GM12872 (cell line): ENCODE data around the gene GFOD1.

Experiments used
- TF ChIP-seq, protein P1 (sequence below): IDR thresholded peaks from 3 replicates; pipeline ENCODE4 v1.5.1; 2011; ENCODE audit warnings: low read depth, mild to moderate bottlenecking, low read length, moderate library complexity; ENCODE audit not compliant: insufficient read depth

The GFOD1 gene

DNA sequence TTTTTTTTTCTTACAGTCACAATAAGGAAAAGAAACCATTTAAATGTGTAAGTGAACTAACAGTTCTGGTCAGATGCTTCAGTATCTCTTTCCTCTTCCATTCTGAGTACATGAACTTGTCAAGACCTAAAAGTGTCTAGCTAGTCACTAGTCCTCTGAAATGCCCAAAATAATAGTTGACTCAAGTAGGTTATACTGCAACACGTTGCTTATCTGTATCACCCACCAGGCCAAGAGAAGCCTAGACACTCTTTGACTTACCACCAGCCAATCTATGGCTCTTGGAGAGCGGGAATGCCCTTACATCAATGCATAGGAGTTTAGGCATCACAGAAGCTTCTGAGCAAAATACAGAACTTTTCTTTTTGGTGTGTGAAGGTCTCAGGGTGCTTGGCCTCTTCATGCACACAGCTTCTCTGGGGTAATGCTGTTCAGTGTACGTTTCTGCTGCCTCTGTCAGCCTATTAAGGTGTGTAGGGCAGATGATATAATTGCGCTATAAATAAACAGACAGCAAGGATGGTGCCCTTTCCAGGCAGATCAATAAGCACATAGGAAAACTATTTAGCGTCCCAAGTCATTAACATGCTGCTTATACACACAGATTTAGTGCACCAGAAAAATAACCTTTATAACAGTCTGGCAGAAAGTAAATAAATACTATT is 7.8 kb upstream of the GFOD1 start:
- TF ChIP-seq, protein P1, sequence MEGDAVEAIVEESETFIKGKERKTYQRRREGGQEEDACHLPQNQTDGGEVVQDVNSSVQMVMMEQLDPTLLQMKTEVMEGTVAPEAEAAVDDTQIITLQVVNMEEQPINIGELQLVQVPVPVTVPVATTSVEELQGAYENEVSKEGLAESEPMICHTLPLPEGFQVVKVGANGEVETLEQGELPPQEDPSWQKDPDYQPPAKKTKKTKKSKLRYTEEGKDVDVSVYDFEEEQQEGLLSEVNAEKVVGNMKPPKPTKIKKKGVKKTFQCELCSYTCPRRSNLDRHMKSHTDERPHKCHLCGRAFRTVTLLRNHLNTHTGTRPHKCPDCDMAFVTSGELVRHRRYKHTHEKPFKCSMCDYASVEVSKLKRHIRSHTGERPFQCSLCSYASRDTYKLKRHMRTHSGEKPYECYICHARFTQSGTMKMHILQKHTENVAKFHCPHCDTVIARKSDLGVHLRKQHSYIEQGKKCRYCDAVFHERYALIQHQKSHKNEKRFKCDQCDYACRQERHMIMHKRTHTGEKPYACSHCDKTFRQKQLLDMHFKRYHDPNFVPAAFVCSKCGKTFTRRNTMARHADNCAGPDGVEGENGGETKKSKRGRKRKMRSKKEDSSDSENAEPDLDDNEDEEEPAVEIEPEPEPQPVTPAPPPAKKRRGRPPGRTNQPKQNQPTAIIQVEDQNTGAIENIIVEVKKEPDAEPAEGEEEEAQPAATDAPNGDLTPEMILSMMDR, result no peak

DNA sequence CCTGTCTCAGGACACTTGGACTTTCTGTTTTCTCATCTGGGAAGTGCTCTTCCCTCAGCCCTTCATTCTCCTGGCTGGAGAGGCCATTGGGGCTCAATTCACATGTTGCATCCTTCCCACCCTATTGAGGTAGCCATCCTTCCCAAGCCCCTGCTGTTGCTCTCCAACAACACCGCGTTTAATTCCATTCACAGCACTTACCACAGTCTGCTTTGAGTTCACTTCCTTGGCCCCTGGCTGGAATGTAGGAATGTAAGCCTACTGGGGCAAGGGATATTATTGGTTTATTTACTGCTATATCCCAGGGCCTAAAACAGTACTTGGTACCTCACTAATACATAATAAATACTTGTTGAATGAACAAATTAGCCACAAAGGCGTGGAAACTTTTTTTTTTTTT is 6.7 kb upstream of the GFOD1 start:
- TF ChIP-seq, protein P1, result no peak

DNA sequence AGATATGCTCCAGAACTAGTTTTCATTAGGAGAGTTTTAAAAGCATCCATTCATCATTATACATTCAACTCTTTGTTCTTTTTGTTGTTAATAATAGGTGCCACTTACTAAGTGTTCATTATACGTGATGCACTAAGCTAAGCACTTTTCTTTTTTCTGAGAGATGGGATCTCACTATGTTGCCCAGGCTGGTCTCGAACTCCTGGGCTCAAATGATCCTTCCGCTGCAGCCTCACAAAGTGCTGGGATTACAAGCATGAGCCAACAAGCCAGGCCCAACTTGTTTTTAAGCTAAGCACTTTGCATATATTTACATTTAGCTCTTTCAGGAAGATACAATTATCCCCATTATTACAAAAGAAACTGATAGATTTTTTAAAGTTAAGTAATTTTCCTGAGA is 5.7 kb upstream of the GFOD1 start:
- TF ChIP-seq, protein P1, result no peak

DNA sequence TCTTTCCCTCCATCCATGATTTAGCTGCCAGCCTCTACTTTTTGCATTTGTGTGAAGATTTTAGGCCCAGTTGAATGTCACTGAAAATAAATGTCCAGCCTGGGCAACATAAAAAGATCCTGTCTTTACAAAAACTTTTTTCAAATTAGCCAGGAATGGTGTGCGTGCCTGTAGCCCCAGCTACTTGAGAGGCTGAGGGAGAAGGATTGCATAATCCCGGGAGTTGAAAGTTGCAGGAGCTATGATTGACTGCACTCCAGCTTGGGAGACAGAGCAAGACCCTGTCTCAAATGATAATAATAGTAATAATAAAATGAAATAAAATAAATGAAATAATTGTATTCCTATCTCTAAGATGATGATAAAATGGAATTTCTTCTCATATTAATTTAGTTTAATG is 5.0 kb upstream of the GFOD1 start:
- TF ChIP-seq, protein P1, result no peak

DNA sequence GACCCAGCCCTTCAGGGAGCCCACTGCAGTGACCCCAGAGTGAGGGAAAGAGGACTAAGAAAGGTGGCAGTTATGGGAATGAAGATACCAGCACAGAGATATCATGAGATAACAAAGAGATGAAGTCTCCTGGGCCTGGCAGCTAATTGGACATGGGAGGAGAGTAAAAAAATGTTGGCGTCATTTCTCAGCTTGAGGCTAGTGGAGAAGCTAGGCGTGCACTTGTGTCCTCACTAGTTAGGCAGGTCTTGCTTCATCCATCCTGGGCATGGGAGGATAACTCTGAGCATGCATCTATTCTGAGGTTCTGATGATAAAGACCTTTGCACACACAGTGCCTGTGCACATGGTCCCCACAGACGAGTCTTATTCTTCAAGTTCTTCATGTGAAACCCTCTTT is 4.1 kb upstream of the GFOD1 start:
- TF ChIP-seq, protein P1, result no peak

DNA sequence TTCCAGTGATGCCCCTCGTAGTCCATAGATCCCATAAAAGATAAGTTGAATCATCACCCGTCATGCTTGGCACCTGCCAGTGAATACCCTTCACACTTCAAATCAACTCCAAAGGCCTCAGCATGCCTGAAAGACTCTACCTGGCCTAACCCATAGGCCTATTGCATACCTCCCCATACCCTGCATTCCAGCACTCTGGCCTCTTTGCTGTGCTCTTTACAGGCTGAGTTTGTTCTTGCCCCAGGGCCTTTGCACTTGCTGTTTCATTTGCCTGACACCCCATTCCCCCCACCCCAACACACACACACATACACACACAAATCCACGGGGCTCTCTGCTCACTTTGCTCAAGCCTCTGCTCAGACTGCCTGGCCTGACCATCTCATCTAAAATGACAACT is 3.0 kb upstream of the GFOD1 start:
- TF ChIP-seq, protein P1, result no peak

DNA sequence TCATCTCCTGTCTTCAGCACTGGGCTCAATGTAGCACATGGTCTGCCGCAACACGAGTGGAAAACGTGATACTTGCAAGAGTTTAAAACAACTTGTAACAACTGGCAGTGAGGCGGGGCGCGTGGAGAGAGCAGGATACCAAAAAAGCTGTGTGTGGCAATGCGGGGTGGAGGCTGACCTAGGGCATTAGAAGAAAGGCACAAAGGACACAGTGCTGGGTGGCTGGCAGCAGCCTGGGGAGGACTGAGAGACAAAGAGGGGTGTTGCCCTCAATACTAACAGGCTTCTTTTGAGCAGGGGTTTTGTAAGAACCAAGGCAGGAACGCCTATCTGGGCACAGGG is 1.5 kb upstream of the GFOD1 start:
- TF ChIP-seq, protein P1, result no peak
